ENCODE results near the gene PDZD2.
"Not testable (repeated sequence)": the region's sequence is repeated elsewhere in the genome, so short reads cannot be mapped to it uniquely, and the experiment has no call there.

The PDZD2 gene

DNA sequence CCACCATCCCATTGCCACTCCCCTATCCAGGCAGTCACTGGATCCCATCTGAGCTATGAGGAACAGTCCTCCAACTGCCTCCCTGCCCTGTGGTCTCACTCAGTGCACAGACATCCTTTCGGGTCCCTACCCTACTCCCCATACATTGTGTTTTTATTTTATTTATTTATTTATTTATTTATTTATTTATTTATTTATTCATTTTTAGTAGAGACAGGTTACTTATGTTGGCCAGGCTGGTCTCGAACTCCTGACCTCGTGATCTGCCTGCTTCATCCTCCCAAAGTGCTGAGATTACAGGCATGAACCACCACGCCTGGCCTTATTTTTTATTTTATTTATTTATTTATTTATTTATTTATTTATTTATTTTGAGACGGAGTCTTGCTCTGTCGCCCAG, 137.4 kb downstream of the PDZD2 start:
- not testable (repeated sequence) for DNase-seq

DNA sequence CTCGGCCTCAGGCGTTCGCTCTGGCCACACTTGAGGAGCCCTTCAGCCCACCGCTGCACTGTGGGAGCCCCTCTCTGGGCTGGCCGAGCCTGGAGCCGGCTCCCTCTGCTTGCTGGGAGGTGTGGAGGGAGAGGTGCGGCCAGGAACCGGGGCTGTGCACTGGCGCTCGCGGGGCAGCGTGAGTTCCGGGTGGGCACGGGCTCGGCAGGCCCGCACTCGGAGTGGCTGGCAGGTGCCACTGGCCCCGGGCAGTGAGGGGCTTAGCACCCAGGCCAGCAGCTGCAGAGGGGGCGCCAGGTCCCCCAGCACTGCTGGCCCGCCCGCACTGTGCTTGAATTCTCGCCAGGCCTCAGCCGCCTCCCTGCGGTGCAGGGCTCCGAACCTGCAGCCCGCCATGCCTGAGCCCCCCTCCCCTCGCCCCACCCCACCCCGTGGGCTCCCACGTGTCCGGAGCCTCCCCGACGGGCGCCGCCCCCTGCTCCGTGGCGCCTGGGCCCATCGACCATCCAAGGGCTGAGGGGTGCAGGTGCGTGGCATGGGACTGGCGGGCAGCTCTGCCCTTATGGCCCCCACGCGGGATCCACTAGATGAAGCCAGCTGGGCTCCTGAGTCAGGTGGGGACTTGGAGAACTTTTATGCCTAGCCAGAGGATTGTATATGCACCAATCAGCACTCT, 138.2 kb downstream of the PDZD2 start:
- no peak for DNase-seq

GRCh38 chr5:31781772-31782171, 142.8 kb downstream of the PDZD2 start:
- DNase-seq = no peak

GRCh38 chr5:31783086-31783645, 144.2 kb downstream of the PDZD2 start:
- DNase-seq = no peak

DNA sequence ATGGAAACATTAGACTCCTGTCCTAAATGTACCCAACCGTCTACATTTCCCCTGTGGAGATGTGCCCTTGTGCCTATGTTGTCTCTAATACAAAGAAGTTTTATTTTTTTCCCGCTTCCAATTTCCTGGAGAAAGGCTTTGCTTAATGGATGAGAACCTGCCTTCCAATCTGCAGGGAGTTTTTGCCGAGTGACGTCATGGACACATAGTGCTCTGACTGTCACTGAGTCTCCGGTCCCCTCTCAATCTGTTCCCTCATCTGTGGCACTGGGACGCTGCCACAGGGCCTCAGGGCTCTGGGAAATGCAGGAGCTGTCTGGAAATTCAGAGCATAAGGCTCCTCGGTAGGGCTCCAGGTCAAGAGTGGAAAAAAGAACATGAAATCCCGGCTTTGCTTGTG, 144.8 kb downstream of the PDZD2 start:
- no peak for DNase-seq

DNA sequence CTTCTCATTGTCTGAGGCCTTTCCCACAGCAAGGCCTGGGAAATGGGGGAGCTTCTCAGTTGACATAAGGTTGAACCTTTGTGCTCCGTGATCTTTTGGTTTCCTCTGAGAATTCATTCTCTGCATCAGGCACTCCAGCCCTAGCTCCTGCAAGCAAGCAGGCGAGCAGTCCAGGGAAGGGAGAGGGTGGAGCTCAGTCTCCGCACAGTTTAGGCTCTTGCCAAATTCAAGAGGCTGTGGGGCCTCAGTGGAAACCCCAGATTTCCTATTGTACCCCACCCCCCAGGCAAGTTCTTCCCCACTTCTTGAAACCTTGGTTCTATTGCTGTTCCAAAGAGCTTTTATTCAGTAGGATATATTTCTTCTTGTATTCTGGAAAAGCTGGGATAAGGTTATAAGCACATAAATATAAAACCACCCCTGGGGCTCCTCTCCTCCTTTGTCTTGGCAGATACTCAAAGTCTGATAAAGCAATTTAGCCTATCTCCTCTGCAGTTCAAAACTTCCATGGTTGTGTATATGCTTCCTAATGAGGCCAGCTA, 147.2 kb downstream of the PDZD2 start:
- no peak for DNase-seq

GRCh38 chr5:31794009-31794408, 155.1 kb downstream of the PDZD2 start:
- DNase-seq = no peak

GRCh38 chr5:31798168-31798567, 159.2 kb downstream of the PDZD2 start:
- DNase-seq = no peak

GRCh38 chr5:31800351-31800750, 161.4 kb downstream of the PDZD2 start:
- DNase-seq = no peak

DNA sequence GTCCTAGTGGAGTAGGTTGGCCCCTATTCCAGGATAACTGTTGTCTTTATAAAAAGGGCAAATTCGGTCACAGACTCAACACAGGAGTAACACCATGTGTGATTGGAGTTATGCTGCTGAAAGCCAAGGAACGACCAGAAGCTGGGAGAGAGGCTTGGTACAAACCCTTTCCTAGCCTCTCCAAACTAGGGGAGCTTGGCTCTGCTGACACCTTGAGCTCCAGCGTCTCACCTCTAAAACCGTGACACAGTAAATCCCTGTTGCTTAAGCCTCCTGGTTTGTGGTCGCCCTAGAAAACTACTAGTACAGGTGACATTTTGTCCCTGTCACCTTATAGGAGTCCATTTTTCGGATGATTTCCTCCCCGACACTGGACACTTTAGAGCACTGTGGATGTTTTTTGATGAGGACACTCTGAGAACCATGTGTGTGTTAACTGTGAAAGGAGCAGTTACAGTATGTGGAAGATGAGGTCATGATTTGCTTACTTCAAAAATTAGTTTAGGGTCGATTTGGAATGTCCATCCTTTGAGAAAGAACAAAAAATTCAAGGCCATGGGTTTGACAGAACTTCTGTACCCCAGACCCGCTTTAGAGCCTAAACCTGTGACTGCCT, 167.0 kb downstream of the PDZD2 start:
- DNase-seq = no peak

GRCh38 chr5:31806561-31806960, 167.6 kb downstream of the PDZD2 start:
- DNase-seq = no peak

DNA sequence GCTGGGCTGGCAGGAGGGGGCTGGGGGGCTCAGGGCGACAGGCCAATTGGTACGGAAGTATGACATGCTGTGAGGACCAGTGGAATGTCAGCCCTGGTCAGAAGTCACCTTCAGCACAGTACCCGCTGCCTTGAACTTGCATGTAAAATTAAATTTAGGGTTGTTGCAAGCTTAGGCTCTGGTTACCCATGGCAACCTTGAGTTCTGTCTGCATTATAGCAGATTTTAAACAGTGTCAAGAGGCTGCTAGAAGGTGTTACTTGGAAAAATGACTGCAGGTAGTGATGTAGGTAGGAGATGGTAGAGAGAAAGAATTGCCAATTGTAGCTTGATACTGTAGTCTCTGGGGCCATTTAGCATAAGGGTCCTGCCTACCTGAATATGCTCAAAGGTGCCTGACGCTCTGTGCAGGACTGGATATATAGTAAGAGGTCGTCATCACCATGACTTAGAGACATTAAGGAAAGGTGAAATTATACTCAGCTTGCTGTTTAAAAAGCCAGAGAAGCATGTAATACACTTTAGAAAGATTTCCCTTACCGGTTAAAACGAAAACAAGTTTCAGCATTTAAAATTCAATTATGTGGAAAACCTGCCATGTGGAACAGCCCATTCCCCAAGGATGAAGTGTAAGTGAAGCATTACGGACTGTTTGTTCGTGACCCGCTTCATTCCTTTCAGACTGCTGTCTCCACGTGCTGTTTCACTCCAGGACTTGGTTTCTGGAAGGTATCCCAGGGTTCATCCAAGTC, 169.0 kb downstream of the PDZD2 start:
- DNase-seq = no peak

- DNase-seq = no peak
Observed at GRCh38 chr5:31809050-31809870, 170.3 kb downstream of the PDZD2 start.

DNA sequence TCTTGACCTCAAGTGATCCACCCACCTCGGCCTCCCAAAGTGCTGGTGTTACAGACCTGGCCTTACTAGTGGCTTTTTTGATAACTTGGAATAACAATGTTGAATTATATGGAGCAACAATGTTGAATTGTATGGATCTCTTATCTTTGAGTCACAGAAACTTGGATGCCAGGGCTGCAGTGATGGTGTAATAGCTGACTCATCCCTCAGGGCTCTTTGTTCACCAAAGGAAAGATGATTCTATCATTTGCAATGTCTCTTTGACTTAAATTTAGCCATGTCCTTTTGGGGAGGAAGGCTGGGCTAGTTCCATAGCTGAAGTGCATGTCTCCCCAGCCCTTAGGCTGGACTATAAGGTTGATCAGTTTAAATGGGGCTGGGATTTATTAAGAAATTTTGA, 172.3 kb downstream of the PDZD2 start:
- no peak for DNase-seq

- DNase-seq = no peak
Observed at GRCh38 chr5:31815376-31815775, 176.4 kb downstream of the PDZD2 start.

GRCh38 chr5:31819926-31820516, 181.1 kb downstream of the PDZD2 start:
- no peak for DNase-seq

- DNase-seq = no peak
Observed at GRCh38 chr5:31823472-31823871, 184.5 kb downstream of the PDZD2 start.

DNA sequence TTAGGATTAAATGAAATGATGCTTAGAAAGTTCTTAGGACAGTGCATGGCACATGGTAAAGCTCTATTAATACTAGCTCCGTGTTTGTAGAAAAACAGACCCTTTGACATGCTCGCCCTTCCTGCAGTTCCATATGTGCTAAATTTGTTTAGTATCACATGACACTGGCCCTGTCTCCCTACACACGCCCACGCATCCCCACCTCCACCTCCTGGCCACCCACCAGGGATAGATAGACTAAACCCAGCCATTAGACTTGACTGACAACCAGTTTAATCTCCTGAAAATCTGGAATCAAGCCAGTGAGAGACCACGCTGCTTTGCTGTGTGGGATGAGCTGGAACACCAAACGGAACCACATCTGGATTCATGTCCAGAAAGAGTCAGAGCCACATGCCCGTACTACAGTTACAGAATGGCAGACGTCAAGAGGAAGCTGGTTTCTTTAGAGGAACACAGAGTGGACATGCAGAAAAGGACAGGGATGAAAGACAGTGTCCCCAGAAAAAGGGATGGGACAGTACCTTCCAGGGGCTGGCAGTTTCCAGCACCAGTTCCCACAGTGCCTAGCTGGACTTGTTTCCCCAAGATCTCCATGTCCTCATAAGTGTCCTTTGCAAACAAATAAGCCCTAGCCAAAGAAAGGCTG, 186.1 kb downstream of the PDZD2 start:
- DNase-seq = no peak

- DNase-seq = peak; percentile 3
Observed at GRCh38 chr5:31825518-31826068, 186.7 kb downstream of the PDZD2 start.

DNA sequence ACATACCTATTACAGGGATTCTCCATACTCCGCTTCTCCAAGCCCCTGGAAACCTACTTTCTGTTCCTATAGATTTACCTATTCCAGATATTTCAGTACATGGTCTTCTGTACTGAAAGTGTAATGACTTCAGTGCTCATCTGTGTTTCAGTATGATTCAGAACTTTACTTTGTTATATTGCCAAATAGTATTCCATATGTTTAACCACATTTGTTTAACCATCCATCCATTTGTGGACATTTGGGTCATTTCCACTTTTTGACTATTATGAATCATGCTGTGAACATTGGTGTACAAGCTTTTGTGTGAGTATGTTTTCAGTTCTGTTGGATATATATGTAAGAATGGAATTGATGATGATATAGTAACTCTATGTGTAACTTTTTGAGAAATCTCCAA, 188.9 kb downstream of the PDZD2 start:
- no peak for DNase-seq

- no peak for DNase-seq
Observed at GRCh38 chr5:31832966-31833365, 194.0 kb downstream of the PDZD2 start.
